Measurements from ENCODE around the gene FARSB.
A peak's percentile ranks its signal among the peaks of the same experiment; 100 is the strongest.

The FARSB gene

GRCh38 chr2:222627764-222628163, 28.1 kb downstream of the FARSB start:
- no peak overlapping the region for H3K9ac ChIP-seq (ENCODE audit: low read length)
- peaks cover 92% of the 10 kb centered on the region for H3K36me3 ChIP-seq (ENCODE audit: control insufficient read depth, insufficient read depth, low read length, severe bottlenecking)
- H3K4me1 ChIP-seq (ENCODE audit: control insufficient read depth, insufficient read depth, low read length), result no peaks in the 10 kb centered on the region
- DNase-seq (ENCODE audit: low read depth), result no peak
- H3K9me3 ChIP-seq (ENCODE audit: control insufficient read depth, low read length), result no peaks in the 10 kb centered on the region
- H3K4me3 ChIP-seq (ENCODE audit: low read length), result no peak overlapping the region
- H3K27me3 ChIP-seq (replicated peaks; ENCODE audit: control insufficient read depth, insufficient read depth, low read length), result no peaks in the 10 kb centered on the region

DNA sequence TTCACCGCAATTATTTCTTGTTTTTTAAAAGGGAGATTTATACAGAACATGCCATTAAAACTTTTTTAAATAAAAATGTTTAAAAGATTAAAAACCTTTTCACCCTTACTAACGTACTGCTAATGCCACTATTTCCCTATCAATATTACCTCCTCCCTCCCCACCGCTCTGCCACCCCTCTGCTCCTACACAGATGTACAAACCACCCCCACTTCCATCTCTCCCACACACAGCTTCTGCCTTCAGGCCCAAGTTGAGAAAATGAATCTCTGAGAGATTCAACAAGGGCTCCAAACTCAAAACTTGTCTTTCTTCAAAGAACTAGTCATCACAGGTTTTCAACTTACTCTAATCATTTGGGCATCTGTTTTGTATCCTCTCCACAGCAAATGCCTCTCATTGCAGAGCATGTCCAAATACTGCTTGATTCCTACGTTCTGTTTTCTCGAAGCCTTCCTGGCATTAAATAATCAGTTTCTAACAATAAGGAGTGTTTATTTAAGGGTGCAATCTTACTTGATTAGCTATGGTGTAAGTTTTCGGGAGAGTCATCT, 32.1 kb downstream of the FARSB start:
- H3K27me3 ChIP-seq (replicated peaks; ENCODE audit: control insufficient read depth, insufficient read depth, low read length), result no peaks in the 10 kb centered on the region
- no peaks in the 10 kb centered on the region for H3K4me1 ChIP-seq (ENCODE audit: control insufficient read depth, insufficient read depth, low read length)
- no peak overlapping the region for H3K9ac ChIP-seq (ENCODE audit: low read length)
- DNase-seq (ENCODE audit: low read depth), result no peak
- no peak overlapping the region for H3K4me3 ChIP-seq (ENCODE audit: low read length)
- H3K9me3 ChIP-seq (ENCODE audit: control insufficient read depth, low read length), result no peaks in the 10 kb centered on the region
- peaks cover 87% of the 10 kb centered on the region for H3K36me3 ChIP-seq (ENCODE audit: control insufficient read depth, insufficient read depth, low read length, severe bottlenecking)

GRCh38 chr2:222622910-222623309, 33.0 kb downstream of the FARSB start:
- DNase-seq (ENCODE audit: low read depth), result peak; percentile 3
- Histone ChIP-seq H3K9me3 (ENCODE audit: control insufficient read depth, low read length) (no peaks in the 10 kb centered on the region), H3K9ac (ENCODE audit: low read length) (no peak overlapping the region), H3K27me3 (replicated peaks; ENCODE audit: control insufficient read depth, insufficient read depth, low read length) (no peaks in the 10 kb centered on the region), H3K4me1 (ENCODE audit: control insufficient read depth, insufficient read depth, low read length) (no peaks in the 10 kb centered on the region), H3K36me3 (ENCODE audit: control insufficient read depth, insufficient read depth, low read length, severe bottlenecking) (peaks cover 87% of the 10 kb centered on the region), H3K4me3 (ENCODE audit: low read length) (no peak overlapping the region)

GRCh38 chr2:222621893-222622292, 34.0 kb downstream of the FARSB start:
- H3K27me3 ChIP-seq (replicated peaks; ENCODE audit: control insufficient read depth, insufficient read depth, low read length), result no peaks in the 10 kb centered on the region
- H3K4me1 ChIP-seq (ENCODE audit: control insufficient read depth, insufficient read depth, low read length), result no peaks in the 10 kb centered on the region
- peaks cover 85% of the 10 kb centered on the region for H3K36me3 ChIP-seq (ENCODE audit: control insufficient read depth, insufficient read depth, low read length, severe bottlenecking)
- DNase-seq (ENCODE audit: low read depth), result no peak
- H3K9me3 ChIP-seq (ENCODE audit: control insufficient read depth, low read length), result no peaks in the 10 kb centered on the region
- no peak overlapping the region for H3K9ac ChIP-seq (ENCODE audit: low read length)
- no peak overlapping the region for H3K4me3 ChIP-seq (ENCODE audit: low read length)

DNA sequence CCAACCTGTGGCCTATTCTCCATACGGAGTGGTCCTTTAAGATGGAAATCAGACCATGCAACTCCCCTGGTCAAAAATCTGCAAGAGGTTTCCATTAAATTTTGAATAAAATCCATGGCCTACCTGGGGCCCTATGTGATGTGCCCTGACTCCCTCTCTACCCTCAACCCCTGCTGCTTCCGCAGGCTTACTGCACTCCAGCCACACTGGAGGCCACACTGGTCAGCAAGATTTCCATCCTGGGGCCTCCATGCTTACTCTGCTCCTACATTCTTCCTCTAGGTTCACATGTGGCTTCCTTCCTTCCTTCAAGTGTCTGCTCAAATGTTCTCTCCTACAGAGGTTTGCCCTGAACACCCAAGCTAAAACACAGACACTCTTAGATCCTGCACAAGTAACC, 40.6 kb downstream of the FARSB start:
- no peak overlapping the region for H3K9ac ChIP-seq (ENCODE audit: low read length)
- peaks cover 75% of the 10 kb centered on the region for H3K36me3 ChIP-seq (ENCODE audit: control insufficient read depth, insufficient read depth, low read length, severe bottlenecking)
- DNase-seq (ENCODE audit: low read depth), result no peak
- no peaks in the 10 kb centered on the region for H3K9me3 ChIP-seq (ENCODE audit: control insufficient read depth, low read length)
- H3K4me1 ChIP-seq (ENCODE audit: control insufficient read depth, insufficient read depth, low read length), result no peaks in the 10 kb centered on the region
- H3K4me3 ChIP-seq (ENCODE audit: low read length), result no peak overlapping the region
- H3K27me3 ChIP-seq (replicated peaks; ENCODE audit: control insufficient read depth, insufficient read depth, low read length), result no peaks in the 10 kb centered on the region

DNA sequence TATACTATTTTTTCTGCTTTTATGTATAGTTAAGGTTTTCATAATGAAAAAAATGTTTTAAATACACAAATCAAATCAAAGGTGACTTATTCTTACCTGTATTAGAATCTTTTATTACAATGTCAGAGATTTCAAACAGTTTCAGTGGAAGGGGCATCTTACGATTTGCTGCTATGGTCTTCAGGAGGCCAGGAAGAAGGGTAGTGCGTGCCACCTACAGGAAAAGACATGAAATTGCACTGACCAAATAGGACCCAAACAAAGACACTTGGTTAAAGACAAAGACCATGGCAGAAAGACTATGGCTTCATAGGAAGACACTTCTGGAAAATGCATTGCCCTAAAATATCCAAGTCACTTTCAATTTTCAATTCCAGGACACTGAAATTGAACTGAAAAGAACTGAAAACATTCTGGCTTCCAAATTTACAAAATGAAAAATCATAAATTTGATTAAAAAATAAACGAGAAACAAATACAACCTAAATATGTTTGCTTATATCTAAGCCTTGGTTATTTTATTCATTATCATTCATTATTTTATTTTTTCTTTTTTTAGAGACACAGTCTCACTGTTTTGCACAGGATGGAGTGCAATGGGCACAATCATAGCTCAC, 42.1 kb downstream of the FARSB start:
- peak; percentile 80 for DNase-seq (ENCODE audit: low read depth)

DNA sequence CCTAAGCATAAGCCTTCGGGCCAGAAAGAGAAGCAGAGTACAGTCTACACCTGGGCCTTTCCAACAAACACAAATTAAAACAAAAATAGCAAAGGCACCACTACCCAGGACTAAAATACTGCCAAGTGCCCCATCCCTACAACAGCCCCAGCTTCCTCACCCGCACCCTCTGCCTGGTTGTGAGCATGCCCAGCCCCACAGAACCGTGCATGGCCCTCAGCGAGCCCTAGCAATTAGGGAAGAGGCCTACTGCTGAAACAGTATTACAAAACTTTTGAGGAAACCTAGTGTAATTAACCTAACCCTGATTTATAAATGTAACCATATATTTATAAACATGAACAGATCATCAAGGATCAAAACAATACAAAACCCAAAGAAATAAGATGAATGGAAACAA, 44.2 kb downstream of the FARSB start:
- H3K27me3 ChIP-seq (replicated peaks; ENCODE audit: control insufficient read depth, insufficient read depth, low read length), result no peaks in the 10 kb centered on the region
- no peak for DNase-seq (ENCODE audit: low read depth)
- no peak overlapping the region for H3K9ac ChIP-seq (ENCODE audit: low read length)
- H3K4me3 ChIP-seq (ENCODE audit: low read length), result no peak overlapping the region
- H3K9me3 ChIP-seq (ENCODE audit: control insufficient read depth, low read length), result no peaks in the 10 kb centered on the region
- peaks cover 16% of the 10 kb centered on the region for H3K4me1 ChIP-seq (ENCODE audit: control insufficient read depth, insufficient read depth, low read length)
- H3K36me3 ChIP-seq (ENCODE audit: control insufficient read depth, insufficient read depth, low read length, severe bottlenecking), result peaks cover 46% of the 10 kb centered on the region

More for the DNA sequence above, 42.1 kb downstream of the FARSB start:
- no peaks in the 10 kb centered on the region for H3K27me3 ChIP-seq (replicated peaks; ENCODE audit: control insufficient read depth, insufficient read depth, low read length)
- no peaks in the 10 kb centered on the region for H3K9me3 ChIP-seq (ENCODE audit: control insufficient read depth, low read length)
- peaks cover 64% of the 10 kb centered on the region for H3K36me3 ChIP-seq (ENCODE audit: control insufficient read depth, insufficient read depth, low read length, severe bottlenecking)
- H3K9ac ChIP-seq (ENCODE audit: low read length), result no peak overlapping the region
- H3K4me3 ChIP-seq (ENCODE audit: low read length), result no peak overlapping the region
- H3K4me1 ChIP-seq (ENCODE audit: control insufficient read depth, insufficient read depth, low read length), result peaks cover 12% of the 10 kb centered on the region

GRCh38 chr2:222610746-222611145, 45.1 kb downstream of the FARSB start:
- H3K4me3 ChIP-seq (ENCODE audit: low read length), result no peak overlapping the region
- no peak overlapping the region for H3K9ac ChIP-seq (ENCODE audit: low read length)
- no peaks in the 10 kb centered on the region for H3K27me3 ChIP-seq (replicated peaks; ENCODE audit: control insufficient read depth, insufficient read depth, low read length)
- DNase-seq (ENCODE audit: low read depth), result peak; percentile 29
- no peaks in the 10 kb centered on the region for H3K9me3 ChIP-seq (ENCODE audit: control insufficient read depth, low read length)
- peaks cover 16% of the 10 kb centered on the region for H3K4me1 ChIP-seq (ENCODE audit: control insufficient read depth, insufficient read depth, low read length)
- peaks cover 39% of the 10 kb centered on the region for H3K36me3 ChIP-seq (ENCODE audit: control insufficient read depth, insufficient read depth, low read length, severe bottlenecking)

DNA sequence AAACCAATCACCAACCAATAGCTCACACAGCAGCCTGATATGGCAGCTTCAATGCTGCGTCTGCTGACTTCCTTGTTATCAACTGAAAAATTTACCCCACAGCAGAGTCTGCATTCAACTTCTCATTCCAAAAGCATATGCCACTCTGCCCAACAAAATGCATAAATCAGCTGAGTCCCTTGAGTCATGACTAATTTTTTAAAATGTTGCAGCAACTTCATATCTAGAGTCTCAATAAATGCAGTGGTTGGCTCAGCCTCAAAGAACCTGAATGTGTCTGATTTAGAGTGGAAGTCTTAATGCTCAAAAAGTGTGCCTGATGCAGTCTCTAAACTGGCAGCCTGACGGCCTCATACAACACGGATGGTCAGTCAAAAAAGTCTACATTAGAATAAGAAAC, 46.5 kb downstream of the FARSB start:
- H3K9ac ChIP-seq (ENCODE audit: low read length), result no peak overlapping the region
- no peaks in the 10 kb centered on the region for H3K27me3 ChIP-seq (replicated peaks; ENCODE audit: control insufficient read depth, insufficient read depth, low read length)
- H3K36me3 ChIP-seq (ENCODE audit: control insufficient read depth, insufficient read depth, low read length, severe bottlenecking), result peaks cover 32% of the 10 kb centered on the region
- no peak overlapping the region for H3K4me3 ChIP-seq (ENCODE audit: low read length)
- no peaks in the 10 kb centered on the region for H3K9me3 ChIP-seq (ENCODE audit: control insufficient read depth, low read length)
- peak; percentile 69 for DNase-seq (ENCODE audit: low read depth)
- peaks cover 16% of the 10 kb centered on the region for H3K4me1 ChIP-seq (ENCODE audit: control insufficient read depth, insufficient read depth, low read length)

- no peak overlapping the region for H3K9ac ChIP-seq (ENCODE audit: low read length)
- H3K27me3 ChIP-seq (replicated peaks; ENCODE audit: control insufficient read depth, insufficient read depth, low read length), result no peaks in the 10 kb centered on the region
- peaks cover 29% of the 10 kb centered on the region for H3K36me3 ChIP-seq (ENCODE audit: control insufficient read depth, insufficient read depth, low read length, severe bottlenecking)
- peaks cover 16% of the 10 kb centered on the region for H3K4me1 ChIP-seq (ENCODE audit: control insufficient read depth, insufficient read depth, low read length)
- H3K9me3 ChIP-seq (ENCODE audit: control insufficient read depth, low read length), result no peaks in the 10 kb centered on the region
- H3K4me3 ChIP-seq (ENCODE audit: low read length), result no peak overlapping the region
- no peak for DNase-seq (ENCODE audit: low read depth)
These were observed 47.8 kb downstream of the FARSB start for GRCh38 chr2:222608081-222608480.

- no peak overlapping the region for H3K4me3 ChIP-seq (ENCODE audit: low read length)
- H3K36me3 ChIP-seq (ENCODE audit: control insufficient read depth, insufficient read depth, low read length, severe bottlenecking), result peaks cover 22% of the 10 kb centered on the region
- no peaks in the 10 kb centered on the region for H3K9me3 ChIP-seq (ENCODE audit: control insufficient read depth, low read length)
- H3K9ac ChIP-seq (ENCODE audit: low read length), result no peak overlapping the region
- no peaks in the 10 kb centered on the region for H3K27me3 ChIP-seq (replicated peaks; ENCODE audit: control insufficient read depth, insufficient read depth, low read length)
- H3K4me1 ChIP-seq (ENCODE audit: control insufficient read depth, insufficient read depth, low read length), result peaks cover 16% of the 10 kb centered on the region
- DNase-seq (ENCODE audit: low read depth), result no peak
These were observed 49.6 kb downstream of the FARSB start for GRCh38 chr2:222606306-222606705.

Data from adipocyte (in vitro differentiated cells).